H1 (cell line): ENCODE measurements around the gene ADIPOR1. TPM values are rescaled to one million over a fixed set of nuclear protein-coding genes. Genes with fewer than 3 reads are reported as not detected.

ENCODE experiments used
- ATF2 ChIP-seq: IDR thresholded peaks from 2 replicates; pipeline ENCODE4 v1.6.1; 2012; ENCODE audit warnings: low read length, inconsistent platforms
- GABPA ChIP-seq: IDR thresholded peaks from 2 replicates; pipeline ENCODE4 v1.6.1; 2011; ENCODE audit warnings: mild to moderate bottlenecking, low read length, moderate library complexity, borderline replicate concordance; ENCODE audit not compliant: insufficient read depth
- SIN3A ChIP-seq, 2 experiments: IDR thresholded peaks in 1 of 2; conservative IDR thresholded peaks in 1 of 2; 2 replicates each; pipeline ENCODE4 v1.6.1; 2011 to 2012; ENCODE audit warnings: low read length in 2 of 2, improper control_type of control experiment in 1 of 2, low read depth in 1 of 2, mild to moderate bottlenecking in 1 of 2
- SIX5 ChIP-seq: IDR thresholded peaks from 2 replicates; pipeline ENCODE4 v1.6.1; 2011; ENCODE audit warnings: mild to moderate bottlenecking, low read depth, low read length
- polyA plus RNA-seq, 7 experiments: library from polyadenylated mRNA; depleted of rRNA in 3 of 7; stranded (reverse) in 5 of 7; unstranded in 2 of 7; fragments of >200 nt in 5 of 7; fragments of 200-250 nt in 2 of 7; gene quantifications; 1 replicate in 5 of 7; 2 replicates in 1 of 7; 4 replicates in 1 of 7; pipeline versions ENCODE4 v1.2.1 to v1.2.3, GENCODE V29; 2011 to 2013; ENCODE audit warnings: missing spikeins in 2 of 7, mixed read lengths in 2 of 7
- total RNA-seq: library from RNA; stranded (reverse); fragmentation: NEBNext Ultra II Directional; extraction: Animal tissue kit (Norgen Biotek cat#: 25700); gene quantifications from 2 replicates; pipeline ENCODE4 v1.2.1, GENCODE V29; 2021

Gene ADIPOR1
- total and polyA plus RNA-seq, 2 of the 8 experiments (the other 6 are each of a cell fraction or from before 2014, with no cell fraction given) = 69.8 to 118 TPM

GRCh38 chr1:202926581-202927491, 31.3 kb downstream of the ADIPOR1 start, which contains the start of gene KLHL12 (continued):
- TF ChIP-seq ATF2 (0 out of 2 replicates have a peak, but pooled peaks have one; percentile 76), GABPA (no peak), SIN3A (conservative IDR thresholded peaks at IDR 0.05 in 1 of 2, IDR thresholded peaks at IDR 0.05 in 1 of 2; ENCODE audit: low read depth in 1 of 2, low read length in 2 of 2) (peak; percentile 95 to 98), SIX5 (no peak)
